GM19043 (cell line): ENCODE data around the gene TNRC6C.
A peak's percentile ranks its signal among the peaks of the same experiment; 100 is the strongest.
"Not testable (repeated sequence)": the region's sequence is repeated elsewhere in the genome, so short reads cannot be mapped to it uniquely, and the experiment has no call there.

ENCODE experiments used
- ATAC-seq: cut with Tn5 transposase; IDR thresholded peaks from one replicate; pipeline ENCODE4 v1.9.1; 2021; ENCODE audit warnings: low read depth; ENCODE audit not compliant: unreplicated experiment

The TNRC6C gene

GRCh38 chr17:78132084-78132676 lies 173.7 kb downstream of the TNRC6C start:
- ATAC-seq = no peak

GRCh38 chr17:78132767-78133178 lies 174.3 kb downstream of the TNRC6C start:
- no peak for ATAC-seq

GRCh38 chr17:78133179-78133951 lies 174.9 kb downstream of the TNRC6C start:
- no peak for ATAC-seq

- ATAC-seq = no peak
Observed at GRCh38 chr17:78133971-78134898, 175.7 kb downstream of the TNRC6C start.

GRCh38 chr17:78134899-78135385 lies 176.4 kb downstream of the TNRC6C start:
- ATAC-seq = no peak

- ATAC-seq = no peak
Observed at GRCh38 chr17:78135858-78136500, 177.5 kb downstream of the TNRC6C start.

- ATAC-seq = no peak
Observed at GRCh38 chr17:78137392-78138203, 179.1 kb downstream of the TNRC6C start.

- ATAC-seq = no peak
Observed at GRCh38 chr17:78138204-78139060, 179.9 kb downstream of the TNRC6C start.

GRCh38 chr17:78139861-78140168 lies 181.3 kb downstream of the TNRC6C start:
- not testable (repeated sequence) for ATAC-seq

GRCh38 chr17:78140169-78141051 lies 181.9 kb downstream of the TNRC6C start:
- ATAC-seq = peak; percentile 75

GRCh38 chr17:78141437-78142118 lies 183.1 kb downstream of the TNRC6C start:
- ATAC-seq = no peak

- ATAC-seq = no peak
Observed at GRCh38 chr17:78142119-78142861, 183.8 kb downstream of the TNRC6C start.

GRCh38 chr17:78143214-78144146 lies 185.0 kb downstream of the TNRC6C start:
- no peak for ATAC-seq

GRCh38 chr17:78144147-78144719 lies 185.7 kb downstream of the TNRC6C start:
- no peak for ATAC-seq
